ENCODE data around the gene ERP44.

ERP44 gene

DNA sequence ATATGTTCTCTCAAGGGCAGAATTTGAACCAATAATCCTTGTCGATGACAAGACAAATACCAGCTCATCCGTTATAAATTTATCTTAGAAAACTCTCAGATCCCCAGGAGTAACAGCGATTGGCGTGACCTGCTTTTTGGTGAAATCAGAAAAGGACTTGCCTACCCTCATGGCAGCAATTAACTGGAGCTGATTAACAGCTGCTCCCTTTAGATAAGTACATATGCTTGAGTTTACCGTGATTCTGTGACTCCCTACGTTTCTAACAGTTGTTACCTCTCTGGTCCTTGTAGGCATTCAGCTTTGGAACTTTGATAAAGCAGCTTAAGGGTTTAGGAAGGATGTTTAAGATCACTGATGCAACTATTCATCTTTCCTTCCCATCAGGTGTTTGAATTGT lies 2.8 kb upstream of the ERP44 start:
- H3K4me1 ChIP-seq (ENCODE audit: low read length) = peaks cover 18% of the 10 kb centered on the region
- H3K9me2 ChIP-seq (replicated peaks; ENCODE audit: insufficient read depth, low read length) = no peaks in the 10 kb centered on the region
- H3K27ac ChIP-seq (ENCODE audit: low read length) = no peak overlapping the region
- no peaks in the 10 kb centered on the region for H3F3A ChIP-seq (ENCODE audit: insufficient read depth, low read length)
- no peak overlapping the region for H3K9ac ChIP-seq (ENCODE audit: low read length)
- TF ChIP-seq EZH2phosphoT487 (IDR thresholded peaks at IDR 0.05; ENCODE audit: low read length) = no peak
- TF ChIP-seq, protein P1, sequence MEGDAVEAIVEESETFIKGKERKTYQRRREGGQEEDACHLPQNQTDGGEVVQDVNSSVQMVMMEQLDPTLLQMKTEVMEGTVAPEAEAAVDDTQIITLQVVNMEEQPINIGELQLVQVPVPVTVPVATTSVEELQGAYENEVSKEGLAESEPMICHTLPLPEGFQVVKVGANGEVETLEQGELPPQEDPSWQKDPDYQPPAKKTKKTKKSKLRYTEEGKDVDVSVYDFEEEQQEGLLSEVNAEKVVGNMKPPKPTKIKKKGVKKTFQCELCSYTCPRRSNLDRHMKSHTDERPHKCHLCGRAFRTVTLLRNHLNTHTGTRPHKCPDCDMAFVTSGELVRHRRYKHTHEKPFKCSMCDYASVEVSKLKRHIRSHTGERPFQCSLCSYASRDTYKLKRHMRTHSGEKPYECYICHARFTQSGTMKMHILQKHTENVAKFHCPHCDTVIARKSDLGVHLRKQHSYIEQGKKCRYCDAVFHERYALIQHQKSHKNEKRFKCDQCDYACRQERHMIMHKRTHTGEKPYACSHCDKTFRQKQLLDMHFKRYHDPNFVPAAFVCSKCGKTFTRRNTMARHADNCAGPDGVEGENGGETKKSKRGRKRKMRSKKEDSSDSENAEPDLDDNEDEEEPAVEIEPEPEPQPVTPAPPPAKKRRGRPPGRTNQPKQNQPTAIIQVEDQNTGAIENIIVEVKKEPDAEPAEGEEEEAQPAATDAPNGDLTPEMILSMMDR (IDR thresholded peaks at IDR 0.05; ENCODE audit: low read length) = no peak
- TF ChIP-seq EZH2 (optimal IDR thresholded peaks at IDR 0.05; ENCODE audit: low read depth, low read length) = no peak
- DNase-seq = no peak
- no peak overlapping the region for H3K4me2 ChIP-seq (ENCODE audit: low read depth, low read length)
- peaks cover 34% of the 10 kb centered on the region for H3K79me2 ChIP-seq (ENCODE audit: low read length)
- H3K9me3 ChIP-seq (replicated peaks; ENCODE audit: insufficient read depth, low read length) = no peaks in the 10 kb centered on the region
- H3K27me3 ChIP-seq (replicated peaks; ENCODE audit: insufficient read depth, low read length) = no peaks in the 10 kb centered on the region
- H3K36me3 ChIP-seq (replicated peaks; ENCODE audit: insufficient read depth, low read length) = peaks cover 4% of the 10 kb centered on the region; the same call in 1 of the 2 replicates
- H3K4me3 ChIP-seq (ENCODE audit: low read length) = no peak overlapping the region
- H4K20me1 ChIP-seq (ENCODE audit: insufficient read depth, low read length) = no peaks in the 10 kb centered on the region
- no peak overlapping the region for H2AFZ ChIP-seq (ENCODE audit: low read length)

DNA sequence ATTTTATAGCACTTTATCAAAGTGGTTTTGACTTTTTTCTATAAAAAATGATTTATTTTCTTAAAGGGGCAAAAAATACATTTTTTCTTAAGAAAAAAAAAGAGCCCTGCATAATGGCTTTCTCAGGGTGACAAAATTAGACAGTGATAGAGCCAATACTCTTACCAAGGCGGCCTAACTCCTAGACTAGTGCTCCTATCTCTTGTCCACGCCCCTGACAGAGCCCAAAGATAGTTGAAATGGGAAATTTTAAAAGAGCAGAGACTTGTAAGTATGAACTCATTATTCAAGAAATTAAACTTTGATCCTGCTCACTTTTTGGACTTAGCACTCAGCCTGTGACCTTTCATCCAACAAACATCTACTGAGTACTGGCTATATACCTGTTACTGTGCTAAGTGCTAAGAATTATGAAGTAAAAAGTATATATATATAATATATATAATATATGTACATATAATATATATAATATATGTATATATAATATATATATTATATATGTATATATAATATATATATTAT lies 1.4 kb upstream of the ERP44 start:
- H3K79me2 ChIP-seq (ENCODE audit: low read length) = peaks cover 47% of the 10 kb centered on the region
- H3F3A ChIP-seq (ENCODE audit: insufficient read depth, low read length) = no peaks in the 10 kb centered on the region
- H4K20me1 ChIP-seq (ENCODE audit: insufficient read depth, low read length) = no peaks in the 10 kb centered on the region
- H3K27ac ChIP-seq (ENCODE audit: low read length) = no peak overlapping the region
- H3K9me2 ChIP-seq (replicated peaks; ENCODE audit: insufficient read depth, low read length) = no peaks in the 10 kb centered on the region
- H3K4me3 ChIP-seq (ENCODE audit: low read length) = peak overlapping the region; percentile 95
- no peaks in the 10 kb centered on the region for H3K27me3 ChIP-seq (replicated peaks; ENCODE audit: insufficient read depth, low read length)
- peaks cover 11% of the 10 kb centered on the region; the same call in 1 of the 2 replicates for H3K4me1 ChIP-seq (ENCODE audit: low read length)
- no peaks in the 10 kb centered on the region for H3K9me3 ChIP-seq (replicated peaks; ENCODE audit: insufficient read depth, low read length)
- TF ChIP-seq EZH2phosphoT487 (IDR thresholded peaks at IDR 0.05; ENCODE audit: low read length) (no peak), EZH2 (optimal IDR thresholded peaks at IDR 0.05; ENCODE audit: low read depth, low read length) (no peak)
- TF ChIP-seq, protein P1 (IDR thresholded peaks at IDR 0.05; ENCODE audit: low read length) = no peak
- peak overlapping the region; percentile 57; the same call in 1 of the 2 replicates for H3K9ac ChIP-seq (ENCODE audit: low read length)
- DNase-seq = no peak
- peaks cover 1% of the 10 kb centered on the region; the same call in 1 of the 2 replicates for H3K36me3 ChIP-seq (replicated peaks; ENCODE audit: insufficient read depth, low read length)
- H3K4me2 ChIP-seq (ENCODE audit: low read depth, low read length) = peak overlapping the region; percentile 60
- H2AFZ ChIP-seq (ENCODE audit: low read length) = peak overlapping the region; percentile 84; the same call in 1 of the 2 replicates

DNA sequence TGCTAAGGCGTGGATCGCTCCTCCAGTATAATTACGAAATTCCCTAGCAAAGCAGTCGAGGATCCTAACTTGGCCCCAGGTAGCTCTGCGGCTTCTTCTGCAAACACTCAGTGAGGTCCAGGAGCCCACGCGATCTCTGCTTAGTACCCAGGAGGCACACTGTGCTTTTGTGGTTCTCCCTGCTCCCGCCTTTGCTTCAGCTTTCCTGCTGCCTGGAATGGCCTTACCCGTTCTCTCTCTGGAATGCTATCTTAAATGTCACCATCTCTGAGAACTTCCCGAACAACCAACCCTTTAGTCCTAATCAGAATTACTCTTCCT lies 882 bp upstream of the ERP44 start:
- no peaks in the 10 kb centered on the region for H3K27me3 ChIP-seq (replicated peaks; ENCODE audit: insufficient read depth, low read length)
- no peaks in the 10 kb centered on the region for H3K9me3 ChIP-seq (replicated peaks; ENCODE audit: insufficient read depth, low read length)
- H3K79me2 ChIP-seq (ENCODE audit: low read length) = peaks cover 52% of the 10 kb centered on the region
- peak overlapping the region; percentile 95 for H3K4me3 ChIP-seq (ENCODE audit: low read length)
- H3K36me3 ChIP-seq (replicated peaks; ENCODE audit: insufficient read depth, low read length) = no peaks in the 10 kb centered on the region
- H3K9ac ChIP-seq (ENCODE audit: low read length) = peak overlapping the region; percentile 57
- H3K9me2 ChIP-seq (replicated peaks; ENCODE audit: insufficient read depth, low read length) = no peaks in the 10 kb centered on the region
- TF ChIP-seq, protein P1 (IDR thresholded peaks at IDR 0.05; ENCODE audit: low read length) = no peak
- TF ChIP-seq EZH2 (optimal IDR thresholded peaks at IDR 0.05; ENCODE audit: low read depth, low read length) (no peak), EZH2phosphoT487 (IDR thresholded peaks at IDR 0.05; ENCODE audit: low read length) (no peak)
- no peaks in the 10 kb centered on the region for H3F3A ChIP-seq (ENCODE audit: insufficient read depth, low read length)
- H3K4me1 ChIP-seq (ENCODE audit: low read length) = peaks cover 11% of the 10 kb centered on the region; the same call in 1 of the 2 replicates
- peak overlapping the region; percentile 60 for H3K4me2 ChIP-seq (ENCODE audit: low read depth, low read length)
- H2AFZ ChIP-seq (ENCODE audit: low read length) = peak overlapping the region; percentile 84
- H3K27ac ChIP-seq (ENCODE audit: low read length) = peak overlapping the region; percentile 38; the same call in 1 of the 2 replicates
- no peaks in the 10 kb centered on the region for H4K20me1 ChIP-seq (ENCODE audit: insufficient read depth, low read length)
- no peak for DNase-seq
